GM12865 (cell line): ENCODE data around the gene PGM2.

Experiments used
- DNase-seq: peaks from one replicate; pipeline ENCODE4 v3.0.0; 2010; ENCODE audit warnings: low read depth
- H3K4me3 ChIP-seq: 2 replicates; pipeline ENCODE4 v1.5.1; 2011; ENCODE audit warnings: mild to moderate bottlenecking, low read depth, low read length, control low read depth
- TF ChIP-seq, protein P1 (sequence below): IDR thresholded peaks from 2 replicates; pipeline ENCODE4 v1.5.1; 2011; ENCODE audit warnings: low read length, control low read depth, low read depth, inconsistent platforms; ENCODE audit not compliant: insufficient read depth; ENCODE audit errors: missing control alignments

The PGM2 gene

GRCh38 chr4:37896206-37896860, 69.8 kb downstream of the PGM2 start:
- H3K4me3 ChIP-seq = no peak overlapping the region
- TF ChIP-seq, protein P1, sequence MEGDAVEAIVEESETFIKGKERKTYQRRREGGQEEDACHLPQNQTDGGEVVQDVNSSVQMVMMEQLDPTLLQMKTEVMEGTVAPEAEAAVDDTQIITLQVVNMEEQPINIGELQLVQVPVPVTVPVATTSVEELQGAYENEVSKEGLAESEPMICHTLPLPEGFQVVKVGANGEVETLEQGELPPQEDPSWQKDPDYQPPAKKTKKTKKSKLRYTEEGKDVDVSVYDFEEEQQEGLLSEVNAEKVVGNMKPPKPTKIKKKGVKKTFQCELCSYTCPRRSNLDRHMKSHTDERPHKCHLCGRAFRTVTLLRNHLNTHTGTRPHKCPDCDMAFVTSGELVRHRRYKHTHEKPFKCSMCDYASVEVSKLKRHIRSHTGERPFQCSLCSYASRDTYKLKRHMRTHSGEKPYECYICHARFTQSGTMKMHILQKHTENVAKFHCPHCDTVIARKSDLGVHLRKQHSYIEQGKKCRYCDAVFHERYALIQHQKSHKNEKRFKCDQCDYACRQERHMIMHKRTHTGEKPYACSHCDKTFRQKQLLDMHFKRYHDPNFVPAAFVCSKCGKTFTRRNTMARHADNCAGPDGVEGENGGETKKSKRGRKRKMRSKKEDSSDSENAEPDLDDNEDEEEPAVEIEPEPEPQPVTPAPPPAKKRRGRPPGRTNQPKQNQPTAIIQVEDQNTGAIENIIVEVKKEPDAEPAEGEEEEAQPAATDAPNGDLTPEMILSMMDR = no peak
- DNase-seq = peak; percentile 23

DNA sequence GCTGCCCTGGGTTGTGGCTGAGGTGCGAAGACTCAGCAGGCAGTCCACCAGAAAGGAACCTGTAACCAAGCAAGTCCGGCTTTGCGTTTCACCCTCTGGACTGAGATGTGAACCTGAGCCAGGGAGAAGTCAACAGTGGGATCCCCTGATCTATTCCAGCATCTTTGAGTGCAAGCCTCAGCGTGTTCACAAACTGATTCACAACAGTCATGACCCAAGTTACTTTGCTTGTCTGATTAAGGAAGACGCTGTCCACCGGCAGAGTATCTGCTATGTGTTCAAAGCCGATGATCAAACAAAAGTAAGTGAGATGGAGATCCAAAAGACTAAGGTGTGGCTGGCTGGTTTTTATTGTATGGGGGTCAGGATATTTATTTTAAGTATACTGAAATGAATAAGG, 75.7 kb downstream of the PGM2 start:
- DNase-seq = no peak
- TF ChIP-seq, protein P1 = no peak
- no peak overlapping the region for H3K4me3 ChIP-seq

GRCh38 chr4:37902738-37903693, 76.5 kb downstream of the PGM2 start:
- no peak for DNase-seq
- no peak overlapping the region for H3K4me3 ChIP-seq
- TF ChIP-seq, protein P1 = no peak

DNA sequence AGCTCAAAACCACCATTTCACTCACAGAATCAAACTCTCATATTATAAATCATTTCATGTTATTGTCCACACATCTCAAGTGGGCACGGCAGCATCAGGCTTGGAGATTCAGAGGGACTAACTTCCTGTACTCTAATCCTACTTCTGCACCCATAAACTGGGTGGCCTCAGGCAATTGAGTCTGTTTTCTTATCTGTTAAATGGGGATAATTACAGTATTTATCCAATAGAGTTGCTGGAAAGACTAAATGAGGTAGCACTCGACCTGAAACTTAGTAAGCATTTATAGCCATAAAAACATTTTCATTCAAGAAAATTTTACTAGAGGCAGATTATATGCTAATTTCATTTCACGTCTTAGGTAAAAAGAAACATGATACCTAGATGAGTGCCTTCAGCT, 77.4 kb downstream of the PGM2 start:
- H3K4me3 ChIP-seq = no peak overlapping the region
- TF ChIP-seq, protein P1 = no peak

DNA sequence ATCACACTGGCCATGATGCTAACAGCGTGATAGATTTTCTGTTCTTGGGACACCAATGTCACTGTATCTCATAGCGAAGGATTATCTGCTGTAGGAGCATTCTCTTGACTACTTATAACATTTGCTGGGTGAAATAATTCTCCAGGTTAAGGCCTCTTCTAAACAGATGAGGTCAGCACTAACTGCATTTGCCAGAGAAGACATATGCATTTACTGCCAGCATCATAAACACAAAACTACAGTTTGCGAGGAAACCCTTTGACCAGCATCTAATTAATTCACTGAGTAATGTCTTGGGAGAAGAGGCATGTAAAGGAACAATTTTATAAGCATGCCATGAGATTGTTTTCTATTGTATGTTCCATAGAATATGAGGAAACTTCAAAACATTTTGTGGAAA, 78.3 kb downstream of the PGM2 start:
- TF ChIP-seq, protein P1 = no peak
- no peak for DNase-seq
- H3K4me3 ChIP-seq = no peak overlapping the region

More for the DNA sequence above, 77.4 kb downstream of the PGM2 start:
- no peak for DNase-seq

GRCh38 chr4:37905533-37906169, 79.2 kb downstream of the PGM2 start:
- no peak overlapping the region for H3K4me3 ChIP-seq
- TF ChIP-seq, protein P1 = no peak
- DNase-seq = no peak
